Measurements from ENCODE around the gene EVC2. TPM values are rescaled to one million over a fixed set of nuclear protein-coding genes. Genes with fewer than 3 reads are reported as not detected.
A peak's percentile ranks its signal among the peaks of the same experiment; 100 is the strongest.

EVC2 gene
- total and polyA plus RNA-seq, 2 of the 4 experiments (the other 2 are of a cell fraction), result 2.7 to 5.9 TPM

DNA sequence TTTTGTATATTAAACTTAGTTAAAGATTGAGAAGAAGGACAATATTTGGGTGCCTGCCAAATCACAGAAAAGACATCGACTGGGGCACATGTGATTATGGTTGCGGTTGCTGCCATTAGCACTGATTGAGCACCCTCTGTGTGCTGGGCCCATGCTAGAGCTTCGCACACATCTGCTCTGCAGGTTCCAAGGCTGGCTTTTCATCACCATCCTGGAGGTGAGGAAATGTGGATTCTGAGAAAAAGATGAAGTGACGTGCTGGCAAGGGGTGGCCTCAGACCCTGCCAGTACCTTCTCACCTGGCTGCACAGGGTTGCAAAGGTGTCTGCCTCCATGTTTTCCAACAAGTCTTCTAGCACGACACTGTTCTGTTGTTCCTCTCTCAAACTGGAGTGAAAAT, 134.0 kb downstream of the EVC2 start:
- CTCF ChIA-PET, result no interaction called here
- H2AK9ac ChIP-seq (replicated peaks; ENCODE audit: low read depth, low read length, poor library complexity), result no peak overlapping the region
- dilution Hi-C loops (cut with HindIII; ENCODE audit: low sequenced_read_pairs, unreplicated experiment), result no loop called here

More for the DNA sequence above, 134.0 kb downstream of the EVC2 start:
- H4K91ac ChIP-seq (ENCODE audit: insufficient read depth, low read depth, low read length), result no peak overlapping the region
- H2BK120ac ChIP-seq (ENCODE audit: low read depth, low read length), result no peak overlapping the region
- DNase-seq (no peak), ATAC-seq (ENCODE audit: low read depth) (no peak)
- no TSS peak for BruUV-seq (replicated peaks)
- no peak overlapping the region for H3K56ac ChIP-seq (ENCODE audit: extremely low read depth, insufficient read depth, low read length)
- H2BK20ac ChIP-seq (ENCODE audit: low read depth, low read length), result no peak overlapping the region
- H3K9me1 ChIP-seq (ENCODE audit: insufficient read depth, low read length), result no peaks in the 10 kb centered on the region
- POLR2A ChIA-PET (ENCODE audit: unreplicated experiment), result no interaction called here
- no peak overlapping the region for H3K23ac ChIP-seq (ENCODE audit: low read depth, low read length)
- no peaks in the 10 kb centered on the region for H3K9me3 ChIP-seq (ENCODE audit: control insufficient read depth, insufficient read depth, low read length)
- H3K4ac ChIP-seq (ENCODE audit: low read depth, low read length), result no peak overlapping the region
- peaks cover 30% of the 10 kb centered on the region for H3K36me3 ChIP-seq (ENCODE audit: control insufficient read depth, insufficient read depth, low read length)
- no peak overlapping the region for H3K9ac ChIP-seq (ENCODE audit: low read depth, low read length)
- no peaks in the 10 kb centered on the region for H3K79me1 ChIP-seq (ENCODE audit: low read depth in 1 of 2, low read length in 2 of 2)
- H4K20me1 ChIP-seq (ENCODE audit: insufficient read depth, low read length), result no peaks in the 10 kb centered on the region
- TF ChIP-seq MAFK (IDR thresholded peaks at IDR 0.05; ENCODE audit: low read depth, low read length) (no peak), RCOR1 (IDR thresholded peaks at IDR 0.05; ENCODE audit: insufficient replicate concordance, low read length) (no peak), CHD1 (IDR thresholded peaks at IDR 0.05; ENCODE audit: low read depth, low read length) (no peak), RFX5 (IDR thresholded peaks at IDR 0.05; ENCODE audit: low read depth, low read length) (no peak)
- no peak overlapping the region for H2BK5ac ChIP-seq (ENCODE audit: low read depth, low read length, poor library complexity, severe bottlenecking)
- H3K14ac ChIP-seq (replicated peaks; ENCODE audit: low read depth, low read length), result no peak overlapping the region
- H3K18ac ChIP-seq (ENCODE audit: low read depth, low read length), result no peak overlapping the region
- no peak overlapping the region for H4K8ac ChIP-seq (ENCODE audit: low read depth in 2 of 2, low read length in 2 of 2)
- H3K4me2 ChIP-seq (ENCODE audit: low read depth, low read length), result no peak overlapping the region
- no peaks in the 10 kb centered on the region for H3K27me3 ChIP-seq (ENCODE audit: control insufficient read depth, insufficient read depth, low read length)
- H4K5ac ChIP-seq (ENCODE audit: low read depth, low read length), result no peak overlapping the region
- H2AK5ac ChIP-seq (ENCODE audit: low read depth, low read length), result no peak overlapping the region
- intact Hi-C loops (cut with micrococcal nuclease), result no loop called here
- in situ Hi-C loops (cut with MboI; ENCODE audit: low sequenced_read_pairs), result no loop called here
- no peak overlapping the region for H2BK15ac ChIP-seq (ENCODE audit: low read depth, low read length)
- H2AFZ ChIP-seq (replicated peaks; ENCODE audit: low read length, poor library complexity), result peak overlapping the region; percentile 14
- H3K27ac ChIP-seq (ENCODE audit: insufficient read depth, low read length), result no peak overlapping the region
- H3K4me3 ChIP-seq (ENCODE audit: insufficient read depth, low read depth, low read length), result no peak overlapping the region
- WGBS, 2 experiments (ENCODE audit: extremely low coverage in 2 of 2, insufficient read length in 1 of 2), result 70% methylated on average over 3 of the region's 5 CpGs; no CpG with 5 or more reads in 1 of the 2 experiments
- no peaks in the 10 kb centered on the region for H3K4me1 ChIP-seq (ENCODE audit: control insufficient read depth, insufficient read depth, low read length)

Data from IMR-90 (cell line).